Measurements from ENCODE around the gene MED6.

Gene MED6

GRCh38 chr14:70597731-70598130, 2.7 kb downstream of the MED6 start:
- no peak for DNase-seq

GRCh38 chr14:70595443-70596185, 4.8 kb downstream of the MED6 start:
- DNase-seq = no peak

- no peak for DNase-seq
Observed at GRCh38 chr14:70594461-70594860, 6.0 kb downstream of the MED6 start.

- DNase-seq = no peak
Observed at GRCh38 chr14:70585231-70585630, 15.2 kb downstream of the MED6 start.

DNA sequence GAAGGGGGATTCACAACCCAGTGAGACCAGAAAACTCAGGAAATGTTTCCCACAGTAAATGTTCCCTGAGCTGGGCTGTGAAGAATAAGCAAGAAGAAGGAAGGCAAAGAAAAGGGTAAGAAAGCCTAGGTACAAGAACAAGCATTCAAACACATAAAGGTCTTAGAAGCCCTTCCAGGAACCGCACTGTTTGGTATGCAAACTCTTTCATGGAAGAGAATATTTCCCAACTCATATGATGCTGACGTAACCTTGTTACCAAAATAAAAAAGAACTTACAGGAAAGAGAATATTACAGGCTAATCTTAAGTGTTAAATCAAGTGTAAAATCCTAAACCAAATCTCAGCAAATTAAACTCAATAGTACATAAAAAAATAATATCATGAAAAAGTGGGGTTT, 23.6 kb downstream of the MED6 start:
- no peak for DNase-seq

- no peak for DNase-seq
Observed at GRCh38 chr14:70573050-70573449, 27.4 kb downstream of the MED6 start.

GRCh38 chr14:70571139-70571538, 29.3 kb downstream of the MED6 start:
- DNase-seq = no peak

GRCh38 chr14:70567791-70568190, 32.7 kb downstream of the MED6 start:
- no peak for DNase-seq

DNA sequence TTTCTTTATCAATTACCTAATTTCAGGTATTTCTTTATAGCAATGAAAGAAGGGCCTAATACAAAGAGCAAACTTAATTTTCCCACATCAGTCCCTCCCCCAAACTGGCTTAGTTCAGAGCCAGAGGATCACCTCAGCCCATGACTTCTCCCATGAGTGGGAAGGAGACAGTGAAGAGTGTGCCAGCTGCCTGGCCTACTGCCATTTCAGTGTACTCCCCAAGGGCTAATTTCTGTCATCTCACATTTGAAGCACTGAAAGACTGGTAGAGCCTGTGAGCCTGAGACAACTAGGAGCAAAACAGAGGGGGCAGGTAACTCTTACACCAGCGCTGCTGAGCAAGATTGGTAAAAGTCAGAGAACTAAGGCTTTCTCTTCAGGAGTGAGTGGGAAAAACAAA, 36.6 kb downstream of the MED6 start:
- peak; percentile 25 for DNase-seq

DNA sequence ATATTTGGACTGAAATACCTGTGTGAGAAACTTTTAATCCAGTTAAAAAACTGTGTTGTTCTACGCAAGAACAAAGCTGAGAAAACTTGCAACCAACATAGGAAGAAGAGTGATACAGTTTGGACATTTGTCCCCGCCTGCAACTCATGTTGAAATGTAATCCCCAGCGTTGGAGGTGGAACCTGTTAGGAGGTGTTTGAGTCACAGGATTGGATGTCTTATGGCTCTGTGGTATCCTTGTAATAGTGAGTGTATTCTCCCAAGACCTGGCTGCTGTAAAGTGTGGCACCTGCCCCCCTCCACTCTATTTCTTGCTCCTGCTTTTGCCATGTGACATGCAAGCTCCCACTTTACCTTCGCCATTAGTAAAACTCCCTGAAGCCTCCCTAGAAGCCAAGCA, 37.0 kb downstream of the MED6 start:
- DNase-seq = no peak

GRCh38 chr14:70558356-70558755, 42.1 kb downstream of the MED6 start:
- no peak for DNase-seq

DNA sequence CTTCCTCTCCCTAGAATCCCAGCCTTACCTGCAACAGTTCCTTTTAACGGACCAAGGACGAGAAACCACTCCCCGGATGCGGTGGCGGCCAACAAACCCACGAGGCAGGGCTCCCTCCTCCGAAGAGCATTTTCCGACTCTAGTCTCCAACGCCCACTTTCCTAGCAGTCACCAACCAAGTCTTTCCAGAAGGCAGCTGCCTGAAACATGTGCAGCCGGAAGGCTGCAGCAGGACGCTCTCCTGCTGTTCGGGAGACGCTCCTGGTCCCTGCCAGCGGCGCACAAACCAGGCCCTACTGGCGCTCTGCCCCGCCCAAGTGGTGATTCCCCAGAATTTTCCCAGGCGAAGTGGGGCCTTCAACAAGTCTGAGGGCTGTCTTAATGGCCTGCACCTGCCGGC, 44.6 kb downstream of the MED6 start:
- peak; percentile 4 for DNase-seq

GRCh38 chr14:70538087-70538486, 62.4 kb downstream of the MED6 start:
- no peak for DNase-seq

GRCh38 chr14:70536830-70537229, 63.6 kb downstream of the MED6 start:
- no peak for DNase-seq

DNA sequence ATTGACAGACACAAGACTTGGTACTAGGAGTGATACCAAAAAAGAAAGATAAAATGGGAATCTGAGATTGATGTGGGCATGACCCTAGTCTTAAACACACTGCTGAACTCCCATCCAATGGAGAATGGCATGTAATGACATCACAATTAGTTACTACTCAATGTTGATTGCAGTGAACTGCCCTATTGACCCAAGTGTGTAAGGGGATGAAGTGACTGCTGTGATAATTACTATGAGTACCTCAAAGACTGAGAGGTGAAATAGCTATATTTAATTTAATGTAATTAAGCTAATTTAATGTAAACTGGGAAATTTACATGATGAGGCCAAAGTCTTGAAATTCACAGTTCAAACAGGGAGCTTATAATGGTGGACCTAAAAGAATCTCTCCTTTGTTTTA, 65.6 kb downstream of the MED6 start, which contains the start of gene ADAM20:
TSS of gene ADAM20 (minus strand) at position 101 of the 400 bp plus-strand sequence. CDS start 10,247 bp downstream, outside the sequence.
- DNase-seq = no peak
